Measurements from ENCODE around the gene PLEKHA4.

DNA sequence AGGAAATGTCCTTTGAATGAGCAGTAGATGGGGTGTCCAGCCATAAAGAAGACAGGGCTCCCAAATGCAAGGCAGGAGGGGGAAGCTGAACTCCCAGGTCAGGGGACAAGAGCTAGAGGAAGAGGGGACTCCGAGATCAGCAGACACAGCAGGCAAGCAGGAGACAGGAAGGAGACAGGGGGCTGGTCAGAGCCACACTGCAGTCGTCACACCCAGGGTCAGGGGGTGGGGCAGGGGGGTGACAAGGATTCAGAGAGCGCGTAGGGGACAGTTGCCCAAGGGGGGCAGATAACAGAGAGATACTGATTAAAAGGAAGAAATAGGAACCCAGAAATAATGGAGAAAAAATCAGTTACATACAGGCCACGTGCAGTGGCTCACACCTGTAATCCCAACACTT lies 35.4 kb downstream of the PLEKHA4 start:
- no peak for TF ChIP-seq FOXA1 (IDR thresholded peaks at IDR 0.05)
- TF ChIP-seq, protein P1, sequence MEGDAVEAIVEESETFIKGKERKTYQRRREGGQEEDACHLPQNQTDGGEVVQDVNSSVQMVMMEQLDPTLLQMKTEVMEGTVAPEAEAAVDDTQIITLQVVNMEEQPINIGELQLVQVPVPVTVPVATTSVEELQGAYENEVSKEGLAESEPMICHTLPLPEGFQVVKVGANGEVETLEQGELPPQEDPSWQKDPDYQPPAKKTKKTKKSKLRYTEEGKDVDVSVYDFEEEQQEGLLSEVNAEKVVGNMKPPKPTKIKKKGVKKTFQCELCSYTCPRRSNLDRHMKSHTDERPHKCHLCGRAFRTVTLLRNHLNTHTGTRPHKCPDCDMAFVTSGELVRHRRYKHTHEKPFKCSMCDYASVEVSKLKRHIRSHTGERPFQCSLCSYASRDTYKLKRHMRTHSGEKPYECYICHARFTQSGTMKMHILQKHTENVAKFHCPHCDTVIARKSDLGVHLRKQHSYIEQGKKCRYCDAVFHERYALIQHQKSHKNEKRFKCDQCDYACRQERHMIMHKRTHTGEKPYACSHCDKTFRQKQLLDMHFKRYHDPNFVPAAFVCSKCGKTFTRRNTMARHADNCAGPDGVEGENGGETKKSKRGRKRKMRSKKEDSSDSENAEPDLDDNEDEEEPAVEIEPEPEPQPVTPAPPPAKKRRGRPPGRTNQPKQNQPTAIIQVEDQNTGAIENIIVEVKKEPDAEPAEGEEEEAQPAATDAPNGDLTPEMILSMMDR (IDR thresholded peaks at IDR 0.05; ENCODE audit: low read depth, low read length, missing input control) = no peak
- TF ChIP-seq, protein P2, sequence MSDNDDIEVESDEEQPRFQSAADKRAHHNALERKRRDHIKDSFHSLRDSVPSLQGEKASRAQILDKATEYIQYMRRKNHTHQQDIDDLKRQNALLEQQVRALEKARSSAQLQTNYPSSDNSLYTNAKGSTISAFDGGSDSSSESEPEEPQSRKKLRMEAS (IDR thresholded peaks at IDR 0.05) = no peak
- TF ChIP-seq SP1 (IDR thresholded peaks at IDR 0.05) = no peak
- no peak for TF ChIP-seq YY1 (IDR thresholded peaks at IDR 0.05)
- TF ChIP-seq JUND (IDR thresholded peaks at IDR 0.05) = no peak
- TF ChIP-seq TAF1 (conservative IDR thresholded peaks at IDR 0.05) = no peak
- no peak for TF ChIP-seq HNF4A (conservative IDR thresholded peaks at IDR 0.05)
- TF ChIP-seq GABPA (IDR thresholded peaks at IDR 0.05 in 1 of 2, conservative IDR thresholded peaks at IDR 0.05 in 1 of 2) = no peak

All from liver (tissue), 3 donors.